Heart left ventricle (tissue), 13 donors: ENCODE measurements around the gene ANG.

Source experiments
- CTCF ChIP-seq, 12 donors: fragments of 200-600 bp; sonication (generic) in 4 of 12; IDR thresholded peaks; one replicate each; pipeline versions ENCODE4 v1.5.0 to v1.8.0; 2018 to 2022; ENCODE audit warnings: antibody characterized with exemption in 12 of 12, mild to moderate bottlenecking in 5 of 12
- POLR2A ChIP-seq, 2 donors: fragments of 450-650 bp; IDR thresholded peaks; one replicate each; pipeline ENCODE4 v1.6.1; 2017; ENCODE audit warnings: antibody characterized with exemption in 2 of 2, mild to moderate bottlenecking in 2 of 2, moderate library complexity in 2 of 2
- donor health status: ischemic (EF 13 %, LVEDD 7.1; RV severe dilation, severe dysfunction).
- donor health status: DM: no; HTN: yes; CAD: no.
- donor health status: DM: no; HTN: no; CAD: no.
- donor health status: ischemic (EF 25% LVEDD 6.9; RV normal size, moderate dysfunction).
- donor health status: ischemic (EF 25% LVEDD 5.7; RV mildly dilated, moderate dysfunction).
- donor health status: ischemic (EF 35%, LVEDD 5.7; RV mildly dilated, moderate dysfunction).
- donor health status: nonischemic (EF 11% LVEDD 7.7; RV severe dilation, severe dysfunction).
- donor health status: DM: yes; HTN: yes; CAD: no.
- donor health status: PGD.
- donor health status: ischemic (EF 29% LVEDD 5.4; RV normal size, mild dysfunction).
- donor health status: nonischemic (EF 23%, LVEDD 6.1; RV moderate dilation, normal function).

- TF ChIP-seq CTCF (IDR thresholded peaks at IDR 0.05): no peak
- no peak for TF ChIP-seq POLR2A (IDR thresholded peaks at IDR 0.05)
Measured at GRCh38 chr14:20714593-20715250, 26.2 kb downstream of the ANG start.
